Stomach (tissue), 19 donors: Measurements from ENCODE around the gene PRKD3. TPM values are rescaled to one million over a fixed set of nuclear protein-coding genes. Genes with fewer than 3 reads are reported as not detected.
A peak's percentile ranks its signal among the peaks of the same experiment; 100 is the strongest.

Experiments used
- DNase-seq, 2 donors: peaks; one replicate each; pipeline versions ENCODE4 v3.0.0 to v3.0.0-alpha.2; 2013 to 2019
- H3K27ac ChIP-seq, 5 donors: fragments of 200-600 bp in 4 of 5; sonication (generic) in 4 of 5; one replicate each; pipeline ENCODE4 v1.5.1; 2013 to 2019; ENCODE audit warnings: mild to moderate bottlenecking in 1 of 5, moderate library complexity in 1 of 5
- H3K27me3 ChIP-seq, 3 donors: fragments of 200-600 bp; sonication (generic); one replicate each; pipeline ENCODE4 v1.5.1; 2017 to 2019; ENCODE audit warnings: mixed run types in 1 of 3
- H3K36me3 ChIP-seq, 4 donors: fragments of 200-600 bp; sonication (generic); 1 replicate in 3 of 4; 2 replicates in 1 of 4; pipeline ENCODE4 v1.5.1; 2016 to 2019
- H3K4me1 ChIP-seq, 4 donors: fragments of 200-600 bp; sonication (generic); one replicate each; pipeline ENCODE4 v1.5.1; 2016 to 2019
- H3K4me3 ChIP-seq, 4 donors: fragments of 200-600 bp; sonication (generic) in 3 of 4; one replicate each; pipeline ENCODE4 v1.5.1; 2016 to 2019; ENCODE audit warnings: mild to moderate bottlenecking in 1 of 4
- H3K9me3 ChIP-seq, 4 donors: fragments of 200-600 bp; sonication (generic); one replicate each; pipeline ENCODE4 v1.5.1; 2016 to 2019
- CTCF ChIP-seq, 7 experiments: fragments of 450-650 bp in 4 of 7; fragments of 200-600 bp in 3 of 7; sonication (generic) in 3 of 7; IDR thresholded peaks; one replicate each; pipeline ENCODE4 v1.5.1; 2016 to 2019; ENCODE audit warnings: antibody characterized with exemption in 7 of 7, control low read depth in 2 of 7, mild to moderate bottlenecking in 1 of 7
- EP300 ChIP-seq: sonication (generic); formaldehyde crosslinking; IDR thresholded peaks from one replicate; pipeline ENCODE4 v1.6.1; 2017; ENCODE audit warnings: antibody characterized with exemption
- POLR2A ChIP-seq, 4 donors: fragments of 450-650 bp; IDR thresholded peaks; one replicate each; pipeline ENCODE4 v1.6.1; 2016; ENCODE audit warnings: antibody characterized with exemption in 4 of 4, control low read depth in 2 of 4, mild to moderate bottlenecking in 1 of 4, moderate library complexity in 1 of 4
- POLR2AphosphoS5 ChIP-seq, 3 donors: sonication (generic); formaldehyde crosslinking; IDR thresholded peaks; one replicate each; pipeline ENCODE4 v1.6.1; 2016; ENCODE audit warnings: antibody characterized with exemption in 3 of 3
- WGBS, 5 donors: extraction: QIAGEN DNeasy Blood & Tissue Kit in 3 of 5; methylation state at CpG; one replicate each; pipeline versions ENCODE4 v1.1.5 to v1.1.7; 2013 to 2018; 5-methylcytosine and 5-hydroxymethylcytosine counted together
- intact Hi-C: fragments of 100-400 bp; cut with DNase I; formaldehyde crosslinking; loops from one replicate; pipeline ENCODE4 v1.15.1; 2023; ENCODE audit warnings: low total_unique reads
- long read RNA-seq, 10 donors: transcript quantifications; one replicate each; lab custom pipeline, GENCODE V29; 2026
- polyA plus RNA-seq, 3 donors: library from polyadenylated mRNA; stranded (reverse); fragments of 200-250 nt; gene quantifications; one replicate each; pipeline ENCODE4 v1.2.3, GENCODE V29; 2013
- total RNA-seq, 5 donors: library from RNA; depleted of rRNA; stranded (reverse); fragments of >200 nt; gene quantifications; one replicate each; pipeline versions ENCODE4 v1.1.0 to v1.2.3, GENCODE V29; 2014 to 2016
- donor health status: healthy with polysubstance abuse.
- donor health status: Bipolar disorder and iron deficiency.
- donor health status: healthy.

PRKD3 gene
- total RNA-seq, result 10 to 100 TPM in 4 of 5 donors, 1 to 10 TPM in 1; 7.0 to 86.5 (median 15.2) TPM
- polyA plus RNA-seq, result 10 to 100 TPM in 1 of 3 donors, 1 to 10 TPM in 2; 4.2 to 14.7 (median 9.5) TPM
- long read RNA-seq, donor 1, partial matches to known transcripts, result 0 of 1 reads
- long read RNA-seq, donor 1, other reads (novel, unspliced or antisense), result 0 of 1 reads
- long read RNA-seq, donor 2, result 0 reads
- long read RNA-seq, donor 3, result 0 reads
- long read RNA-seq, donor 4, result 0 reads
- long read RNA-seq, donor 5, full-length matches to known transcripts, result 2 of 2 reads
- long read RNA-seq, donor 5, partial matches to known transcripts, result 0 of 2 reads
- long read RNA-seq, donor 5, other reads (novel, unspliced or antisense), result 0 of 2 reads
- long read RNA-seq, donor 6, result 0 reads
- long read RNA-seq, donor 7, full-length matches to known transcripts, result 1 of 1 reads
- long read RNA-seq, donor 7, partial matches to known transcripts, result 0 of 1 reads
- long read RNA-seq, donor 7, other reads (novel, unspliced or antisense), result 0 of 1 reads
- long read RNA-seq, donor 8, result 0 reads
- long read RNA-seq, donor 9, partial matches to known transcripts, result 0 of 2 reads
- long read RNA-seq, donor 9, other reads (novel, unspliced or antisense), result 0 of 2 reads
- long read RNA-seq, donor 10, result 0 reads

DNA sequence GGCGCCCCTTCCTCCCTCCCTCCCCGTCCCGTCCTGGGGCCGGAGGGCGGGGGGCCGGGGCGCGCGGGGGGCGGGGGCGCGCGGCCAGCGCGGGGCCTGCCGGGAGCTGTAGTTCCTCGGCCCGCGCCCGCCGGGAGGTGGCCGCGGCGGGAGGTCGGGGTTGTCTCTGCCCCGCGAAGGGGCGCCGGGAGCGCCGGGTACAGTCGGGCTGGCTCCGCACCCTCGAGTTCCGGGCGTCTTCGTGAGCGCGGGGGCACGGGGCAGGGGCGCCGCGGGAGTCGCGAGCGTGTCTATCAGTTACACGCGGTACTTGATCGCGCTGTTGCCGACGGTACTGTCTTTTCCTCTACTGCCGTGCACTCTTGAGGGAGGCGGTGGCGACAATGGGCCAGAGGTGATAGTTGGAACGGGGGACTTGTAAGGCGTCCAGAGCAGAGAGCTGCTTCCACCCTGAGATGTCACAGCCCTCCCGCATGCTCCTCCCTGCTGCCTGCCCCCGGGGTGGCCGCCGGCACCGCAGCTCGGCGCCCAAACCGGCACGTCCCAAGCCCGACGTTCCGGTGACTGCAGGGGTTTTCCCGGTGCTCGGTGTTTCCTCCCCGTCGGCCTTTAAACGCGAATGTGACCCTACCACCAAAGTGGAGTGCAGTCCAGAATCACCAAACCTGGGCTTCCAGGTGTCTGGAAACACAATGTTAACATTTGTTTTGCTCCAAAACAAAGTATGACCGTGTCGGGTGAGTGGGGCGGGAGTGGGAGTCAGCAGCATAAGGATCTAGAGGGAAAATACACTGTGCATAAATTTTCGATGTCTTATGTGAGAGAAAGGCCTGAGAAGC, at the start of gene PRKD3:
PRKD3 (minus strand) TSS at position 48 of the 839 bp plus-strand sequence. CDS start 8,309 bp downstream, outside the sequence.
- Histone ChIP-seq H3K27me3 (no peaks in the 10 kb centered on the region), H3K4me3 (peak within 1 kb of the TSS; percentile 78 to 99 (median 90)), H3K36me3 (no peaks in the 10 kb centered on the region), H3K9me3 (no peaks in the 10 kb centered on the region), H3K27ac (peak within 1 kb of the TSS; percentile 89 to 97 (median 93)), H3K4me1 (peaks cover 26 to 62% (median 38%) of the 10 kb centered on the region in 4 donors)
- TF ChIP-seq POLR2AphosphoS5 (IDR thresholded peaks at IDR 0.05) (peak in 1 of 3 donors; percentile 60), POLR2A (IDR thresholded peaks at IDR 0.05) (no peak), EP300 (no peak)
- intact Hi-C loops, result no loop called here
- WGBS, 5 donors, result 1 to 5% (median 2%) methylated on average over 10 to 77 of the region's 79 CpGs
- peak in 1 of 2 donors; percentile 80 for DNase-seq

DNA sequence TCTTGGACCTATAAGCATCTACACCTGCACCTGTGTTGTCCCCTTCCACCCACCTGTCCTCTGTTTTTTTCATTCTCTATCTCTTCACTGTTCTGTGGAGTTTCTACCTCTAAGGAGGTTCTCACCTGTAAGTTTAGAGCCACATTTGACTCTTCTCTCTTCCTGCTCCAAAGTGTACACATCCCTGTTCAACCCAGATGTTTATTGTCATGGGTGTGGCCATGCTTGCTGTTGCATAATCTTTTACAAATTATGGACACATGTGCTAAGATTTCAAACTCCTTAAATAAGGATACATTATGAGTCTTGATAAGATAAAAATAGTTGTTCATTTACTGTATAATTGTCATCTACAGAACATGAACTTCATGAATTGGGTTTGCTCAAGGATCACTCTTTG, 47.4 kb upstream of the PRKD3 start:
- no peak for TF ChIP-seq POLR2AphosphoS5 (IDR thresholded peaks at IDR 0.05)
- no peak for TF ChIP-seq EP300
- TF ChIP-seq CTCF (IDR thresholded peaks at IDR 0.05), result no peak
- TF ChIP-seq POLR2A (IDR thresholded peaks at IDR 0.05), result no peak
- H3K9me3 ChIP-seq, result no peaks in the 10 kb centered on the region
- no peak overlapping the region for H3K4me3 ChIP-seq
- intact Hi-C loops, result no loop called here
- H3K27me3 ChIP-seq, result no peaks in the 10 kb centered on the region
- no peak for DNase-seq
- H3K27ac ChIP-seq, result no peak overlapping the region
- no peaks in the 10 kb centered on the region for H3K36me3 ChIP-seq
- peaks cover 0 to 2% (median 0%) of the 10 kb centered on the region in 4 donors for H3K4me1 ChIP-seq

GRCh38 chr2:37370666-37371065, 46.0 kb upstream of the PRKD3 start:
- intact Hi-C loops, result no loop called here
- Histone ChIP-seq H3K9me3 (no peaks in the 10 kb centered on the region), H3K36me3 (no peaks in the 10 kb centered on the region), H3K4me1 (peaks cover 0 to 10% (median 0%) of the 10 kb centered on the region in 4 donors), H3K27me3 (no peaks in the 10 kb centered on the region), H3K27ac (no peak overlapping the region), H3K4me3 (no peak overlapping the region)
- whole genome bisulfite sequencing, 5 donors, result 90 to 100% (median 92%) methylated on average over 1 of the region's 1 CpG
- TF ChIP-seq CTCF (IDR thresholded peaks at IDR 0.05), result no peak
- TF ChIP-seq POLR2A (IDR thresholded peaks at IDR 0.05), result no peak
- no peak for TF ChIP-seq EP300
- TF ChIP-seq POLR2AphosphoS5 (IDR thresholded peaks at IDR 0.05), result no peak
- DNase-seq, result no peak

GRCh38 chr2:37367984-37368383, 43.4 kb upstream of the PRKD3 start:
- H3K9me3 ChIP-seq, result no peaks in the 10 kb centered on the region
- WGBS, 5 donors, result 81 to 93% (median 89%) methylated on average over 2 of the region's 2 CpGs
- H3K27me3 ChIP-seq, result no peaks in the 10 kb centered on the region
- intact Hi-C loops, result no loop called here
- no peaks in the 10 kb centered on the region for H3K36me3 ChIP-seq
- TF ChIP-seq POLR2A (IDR thresholded peaks at IDR 0.05) (no peak), POLR2AphosphoS5 (IDR thresholded peaks at IDR 0.05) (no peak), EP300 (no peak), CTCF (IDR thresholded peaks at IDR 0.05) (no peak)
- no peak overlapping the region for H3K4me3 ChIP-seq
- no peak overlapping the region for H3K27ac ChIP-seq
- DNase-seq, result no peak
- H3K4me1 ChIP-seq, result peaks cover 0 to 10% (median 0%) of the 10 kb centered on the region in 4 donors
